ENCODE results near the gene CSK. TPM values are rescaled to one million over a fixed set of nuclear protein-coding genes. Genes with fewer than 3 reads are reported as not detected.

Gene CSK
- total and polyA plus RNA-seq, 2 experiments from 2014 or later = 16.9 to 19.1 TPM

DNA sequence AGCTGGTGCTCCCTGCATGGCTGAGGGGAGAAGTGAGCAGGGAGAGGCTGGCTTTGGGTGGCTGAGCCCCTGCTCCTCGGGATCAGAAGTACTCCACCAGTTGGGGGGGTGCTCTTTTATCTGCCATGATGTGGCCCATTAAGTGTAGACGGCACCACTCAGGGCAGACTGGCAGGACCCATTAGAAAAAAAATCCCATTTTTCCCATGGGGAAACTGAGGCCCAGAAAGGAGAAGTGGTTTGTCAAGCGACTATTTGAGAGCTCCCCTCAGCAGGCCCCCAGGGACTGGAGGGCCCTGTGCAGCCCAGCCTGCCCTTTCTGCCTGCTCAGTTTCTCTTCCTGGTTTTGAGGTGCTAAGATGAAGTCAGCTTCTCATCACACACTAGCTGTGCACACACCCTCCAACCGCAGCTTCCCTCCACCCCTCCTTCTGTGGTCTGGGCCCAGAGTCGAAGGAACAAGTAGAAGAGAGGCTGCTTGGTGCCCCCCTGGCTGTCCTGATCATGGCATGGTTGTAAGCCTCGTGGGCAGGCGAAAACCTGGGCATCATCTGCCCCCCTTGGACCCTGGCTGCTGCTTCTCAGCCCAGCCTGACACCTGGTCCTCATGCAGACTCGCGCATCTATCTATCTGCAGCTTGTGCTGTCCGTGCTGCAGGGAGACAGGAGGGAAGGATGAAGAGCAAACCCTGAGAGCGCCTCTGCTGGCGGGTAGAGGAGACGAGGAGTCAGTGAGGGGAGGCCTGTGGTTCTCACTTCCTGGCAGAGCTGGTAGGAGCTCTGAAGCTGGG, 5.6 kb downstream of the CSK start:
- Histone ChIP-seq H3K4me2 (no peak overlapping the region), H3K79me2 (peaks cover 99% of the 10 kb centered on the region), H3K9me3 (ENCODE audit: low read depth) (no peaks in the 10 kb centered on the region), H3K36me3 (replicated peaks; ENCODE audit: insufficient read depth, low read depth) (no peaks in the 10 kb centered on the region), H3K4me3 (no peak overlapping the region), H3K9me2 (replicated peaks; ENCODE audit: insufficient read depth) (no peaks in the 10 kb centered on the region), H2AFZ (no peak overlapping the region), H3K4me1 (ENCODE audit: insufficient read depth) (peaks cover 45% of the 10 kb centered on the region), H3K27ac (no peak overlapping the region), H4K20me1 (ENCODE audit: insufficient read depth, poor library complexity, severe bottlenecking) (peaks cover 87% of the 10 kb centered on the region), H3K27me3 (no peaks in the 10 kb centered on the region)
- TF ChIP-seq EZH2phosphoT487 (IDR thresholded peaks at IDR 0.05; ENCODE audit: low read depth, severe bottlenecking, unreplicated experiment) (no peak), CTCF (IDR thresholded peaks at IDR 0.05; ENCODE audit: poor library complexity) (peak; percentile 52)
- DNase-seq (ENCODE audit: low spot score) = peak; percentile 70
- 57% methylated on average over 13 of the region's 13 CpGs for WGBS (ENCODE audit: low lambda C conversion rate, missing lambda C conversion rate)

GRCh38 chr15:74788042-74788682, 6.3 kb downstream of the CSK start:
- no peaks in the 10 kb centered on the region for H3K9me3 ChIP-seq (ENCODE audit: low read depth)
- no peak overlapping the region for H2AFZ ChIP-seq
- WGBS (ENCODE audit: low lambda C conversion rate, missing lambda C conversion rate) = 57% methylated on average over 7 of the region's 7 CpGs
- no peak for TF ChIP-seq CTCF (IDR thresholded peaks at IDR 0.05; ENCODE audit: poor library complexity)
- no peak for TF ChIP-seq EZH2 (IDR thresholded peaks at IDR 0.05; ENCODE audit: borderline replicate concordance)
- TF ChIP-seq EZH2phosphoT487 (IDR thresholded peaks at IDR 0.05; ENCODE audit: low read depth, severe bottlenecking, unreplicated experiment) = no peak
- peaks cover 42% of the 10 kb centered on the region for H3K4me1 ChIP-seq (ENCODE audit: insufficient read depth)
- H3K27ac ChIP-seq = no peak overlapping the region
- DNase-seq (ENCODE audit: low spot score) = no peak
- no peaks in the 10 kb centered on the region for H3K27me3 ChIP-seq
- no peaks in the 10 kb centered on the region for H3K36me3 ChIP-seq (replicated peaks; ENCODE audit: insufficient read depth, low read depth)
- H3K9me2 ChIP-seq (replicated peaks; ENCODE audit: insufficient read depth) = no peaks in the 10 kb centered on the region
- H3K4me3 ChIP-seq = no peak overlapping the region
- peaks cover 99% of the 10 kb centered on the region for H3K79me2 ChIP-seq
- H4K20me1 ChIP-seq (ENCODE audit: insufficient read depth, poor library complexity, severe bottlenecking) = peaks cover 88% of the 10 kb centered on the region
- H3K4me2 ChIP-seq = no peak overlapping the region

DNA sequence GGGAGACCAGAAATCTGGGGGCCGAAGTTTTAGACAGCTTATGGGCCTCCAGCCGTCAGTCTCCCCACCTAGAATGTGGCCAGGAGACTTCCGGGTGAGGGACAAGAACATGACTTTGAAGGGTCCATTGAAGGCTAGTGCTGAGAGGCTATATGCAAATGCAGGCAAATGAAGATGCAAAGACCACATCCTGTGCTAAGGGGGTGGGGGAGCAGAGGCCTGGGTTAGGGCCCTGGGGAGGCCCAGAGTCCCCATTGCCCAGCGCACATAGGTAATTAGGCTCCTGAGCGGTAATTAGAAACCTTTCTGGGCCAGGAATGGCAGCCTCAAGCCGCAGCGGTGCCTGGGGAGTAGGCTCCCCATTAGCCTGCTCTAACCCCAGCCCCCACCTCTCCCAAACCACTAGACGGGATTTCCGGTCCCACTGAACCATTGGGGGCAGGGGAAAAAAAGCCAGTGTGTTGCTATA, 6.8 kb downstream of the CSK start:
- Histone ChIP-seq H3K4me3 (no peak overlapping the region), H3K27ac (no peak overlapping the region), H3K27me3 (no peaks in the 10 kb centered on the region), H2AFZ (no peak overlapping the region), H3K79me2 (peaks cover 99% of the 10 kb centered on the region), H3K4me2 (peak overlapping the region; percentile 67), H3K4me1 (ENCODE audit: insufficient read depth) (peaks cover 37% of the 10 kb centered on the region), H4K20me1 (ENCODE audit: insufficient read depth, poor library complexity, severe bottlenecking) (peaks cover 88% of the 10 kb centered on the region), H3K36me3 (replicated peaks; ENCODE audit: insufficient read depth, low read depth) (no peaks in the 10 kb centered on the region), H3K9me2 (replicated peaks; ENCODE audit: insufficient read depth) (no peaks in the 10 kb centered on the region), H3K9me3 (ENCODE audit: low read depth) (no peaks in the 10 kb centered on the region)
- no peak for DNase-seq (ENCODE audit: low spot score)
- TF ChIP-seq EZH2 (IDR thresholded peaks at IDR 0.05; ENCODE audit: borderline replicate concordance) (no peak), EZH2phosphoT487 (IDR thresholded peaks at IDR 0.05; ENCODE audit: low read depth, severe bottlenecking, unreplicated experiment) (no peak), CTCF (IDR thresholded peaks at IDR 0.05; ENCODE audit: poor library complexity) (no peak)
- 85% methylated on average over 9 of the region's 9 CpGs for WGBS (ENCODE audit: low lambda C conversion rate, missing lambda C conversion rate)

All from hepatocyte (in vitro differentiated cells).